ENCODE measurements around the gene PCDH9.

DNA sequence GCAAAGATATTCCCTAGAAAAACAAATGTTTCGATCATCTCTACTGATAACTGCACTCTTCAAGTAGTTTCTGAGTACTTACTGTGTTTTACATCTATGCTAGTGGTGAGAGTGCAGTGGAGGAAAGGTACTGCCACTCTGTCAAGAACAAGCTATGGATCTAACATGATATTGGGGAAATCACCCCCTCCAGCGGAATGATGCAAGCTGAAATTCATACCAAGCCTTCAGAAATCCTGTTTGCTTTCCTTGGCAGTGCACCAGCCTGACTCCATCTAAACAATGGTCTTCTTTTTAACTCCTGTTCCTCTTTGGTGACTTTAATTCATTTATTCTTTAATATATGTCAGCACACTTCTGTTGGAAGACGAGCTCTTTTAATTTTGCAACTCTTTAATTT, 238.0 kb downstream of the PCDH9 start:
- TF ChIP-seq CTCF (IDR thresholded peaks at IDR 0.05) (no peak), NRF1 (IDR thresholded peaks at IDR 0.05; ENCODE audit: low read depth, low read length) (no peak), EZH2phosphoT487 (IDR thresholded peaks at IDR 0.05; ENCODE audit: borderline replicate concordance, low read depth) (no peak), USF1 (IDR thresholded peaks at IDR 0.05; ENCODE audit: borderline replicate concordance, low read depth) (no peak), RFX5 (IDR thresholded peaks at IDR 0.05; ENCODE audit: low read length) (no peak), MXI1 (IDR thresholded peaks at IDR 0.05; ENCODE audit: low read depth, low read length) (no peak), EP300 (IDR thresholded peaks at IDR 0.05; ENCODE audit: borderline replicate concordance in 1 of 2, low read depth in 1 of 2, low read length in 1 of 2) (no peak), JUND (IDR thresholded peaks at IDR 0.05) (no peak), SMC3 (IDR thresholded peaks at IDR 0.05; ENCODE audit: low read depth, low read length) (no peak), TAF1 (IDR thresholded peaks at IDR 0.05; ENCODE audit: borderline replicate concordance, low read depth, low read length) (no peak)
- TF ChIP-seq, protein P1, sequence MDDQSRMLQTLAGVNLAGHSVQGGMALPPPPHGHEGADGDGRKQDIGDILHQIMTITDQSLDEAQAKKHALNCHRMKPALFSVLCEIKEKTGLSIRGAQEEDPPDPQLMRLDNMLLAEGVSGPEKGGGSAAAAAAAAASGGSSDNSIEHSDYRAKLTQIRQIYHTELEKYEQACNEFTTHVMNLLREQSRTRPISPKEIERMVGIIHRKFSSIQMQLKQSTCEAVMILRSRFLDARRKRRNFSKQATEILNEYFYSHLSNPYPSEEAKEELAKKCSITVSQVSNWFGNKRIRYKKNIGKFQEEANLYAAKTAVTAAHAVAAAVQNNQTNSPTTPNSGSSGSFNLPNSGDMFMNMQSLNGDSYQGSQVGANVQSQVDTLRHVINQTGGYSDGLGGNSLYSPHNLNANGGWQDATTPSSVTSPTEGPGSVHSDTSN (IDR thresholded peaks at IDR 0.05), result no peak
- TF ChIP-seq, protein P2, sequence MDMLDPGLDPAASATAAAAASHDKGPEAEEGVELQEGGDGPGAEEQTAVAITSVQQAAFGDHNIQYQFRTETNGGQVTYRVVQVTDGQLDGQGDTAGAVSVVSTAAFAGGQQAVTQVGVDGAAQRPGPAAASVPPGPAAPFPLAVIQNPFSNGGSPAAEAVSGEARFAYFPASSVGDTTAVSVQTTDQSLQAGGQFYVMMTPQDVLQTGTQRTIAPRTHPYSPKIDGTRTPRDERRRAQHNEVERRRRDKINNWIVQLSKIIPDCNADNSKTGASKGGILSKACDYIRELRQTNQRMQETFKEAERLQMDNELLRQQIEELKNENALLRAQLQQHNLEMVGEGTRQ (IDR thresholded peaks at IDR 0.05; ENCODE audit: borderline replicate concordance, low read depth, low read length), result no peak

All from SK-N-SH (cell line).